Esophagus (tissue), 2 donors: Measurements from ENCODE around the gene FGGY. TPM values are rescaled to one million over a fixed set of nuclear protein-coding genes. Genes with fewer than 3 reads are reported as not detected.
"Not testable (repeated sequence)": the region's sequence is repeated elsewhere in the genome, so short reads cannot be mapped to it uniquely, and the experiment has no call there.

ENCODE experiments used
- H3K27ac ChIP-seq, 2 donors: one replicate each; pipeline ENCODE4 v1.5.1; 2013; ENCODE audit warnings: low read depth in 2 of 2, mild to moderate bottlenecking in 2 of 2, inconsistent platforms in 1 of 2, low read length in 1 of 2, moderate library complexity in 1 of 2
- H3K27me3 ChIP-seq, 2 donors: one replicate each; pipeline ENCODE4 v1.6.1; 2013; ENCODE audit warnings: low read length in 2 of 2, control low read depth in 1 of 2, mild to moderate bottlenecking in 1 of 2; ENCODE audit not compliant: insufficient read depth in 2 of 2, control insufficient read depth in 1 of 2
- H3K36me3 ChIP-seq, 2 donors: one replicate each; pipeline ENCODE4 v1.6.1; 2013; ENCODE audit warnings: low read length in 1 of 2; ENCODE audit not compliant: control insufficient read depth in 2 of 2, insufficient read depth in 2 of 2
- H3K4me1 ChIP-seq, 2 donors: one replicate each; pipeline ENCODE4 v1.6.1; 2013; ENCODE audit warnings: low read length in 1 of 2; ENCODE audit not compliant: control insufficient read depth in 2 of 2, insufficient read depth in 2 of 2
- H3K4me3 ChIP-seq, 2 donors: one replicate each; pipeline ENCODE4 v1.5.1; 2013; ENCODE audit warnings: low read length in 2 of 2, mild to moderate bottlenecking in 2 of 2, low read depth in 1 of 2, moderate library complexity in 1 of 2
- H3K9me3 ChIP-seq, 2 donors: one replicate each; pipeline ENCODE4 v1.6.1; 2013; ENCODE audit warnings: mild to moderate bottlenecking in 2 of 2, low read depth in 1 of 2, low read length in 1 of 2, moderate library complexity in 1 of 2; ENCODE audit not compliant: control insufficient read depth in 2 of 2, insufficient read depth in 1 of 2
- WGBS, 2 donors: extraction: QIAGEN DNeasy Blood & Tissue Kit; methylation state at CpG; one replicate each; pipeline ENCODE4 v1.1.7; 2013; 5-methylcytosine and 5-hydroxymethylcytosine counted together
- polyA plus RNA-seq, 2 donors: library from polyadenylated mRNA; stranded (reverse); fragments of 200-250 nt; gene quantifications; one replicate each; pipeline ENCODE4 v1.2.3, GENCODE V29; 2013
- donor health status: healthy with polysubstance abuse.
- donor health status: Bipolar disorder and iron deficiency.

The FGGY gene, protein sequence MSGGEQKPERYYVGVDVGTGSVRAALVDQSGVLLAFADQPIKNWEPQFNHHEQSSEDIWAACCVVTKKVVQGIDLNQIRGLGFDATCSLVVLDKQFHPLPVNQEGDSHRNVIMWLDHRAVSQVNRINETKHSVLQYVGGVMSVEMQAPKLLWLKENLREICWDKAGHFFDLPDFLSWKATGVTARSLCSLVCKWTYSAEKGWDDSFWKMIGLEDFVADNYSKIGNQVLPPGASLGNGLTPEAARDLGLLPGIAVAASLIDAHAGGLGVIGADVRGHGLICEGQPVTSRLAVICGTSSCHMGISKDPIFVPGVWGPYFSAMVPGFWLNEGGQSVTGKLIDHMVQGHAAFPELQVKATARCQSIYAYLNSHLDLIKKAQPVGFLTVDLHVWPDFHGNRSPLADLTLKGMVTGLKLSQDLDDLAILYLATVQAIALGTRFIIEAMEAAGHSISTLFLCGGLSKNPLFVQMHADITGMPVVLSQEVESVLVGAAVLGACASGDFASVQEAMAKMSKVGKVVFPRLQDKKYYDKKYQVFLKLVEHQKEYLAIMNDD
- polyA plus RNA-seq, result 1 to 10 TPM; 2.4 to 4.4 TPM

DNA sequence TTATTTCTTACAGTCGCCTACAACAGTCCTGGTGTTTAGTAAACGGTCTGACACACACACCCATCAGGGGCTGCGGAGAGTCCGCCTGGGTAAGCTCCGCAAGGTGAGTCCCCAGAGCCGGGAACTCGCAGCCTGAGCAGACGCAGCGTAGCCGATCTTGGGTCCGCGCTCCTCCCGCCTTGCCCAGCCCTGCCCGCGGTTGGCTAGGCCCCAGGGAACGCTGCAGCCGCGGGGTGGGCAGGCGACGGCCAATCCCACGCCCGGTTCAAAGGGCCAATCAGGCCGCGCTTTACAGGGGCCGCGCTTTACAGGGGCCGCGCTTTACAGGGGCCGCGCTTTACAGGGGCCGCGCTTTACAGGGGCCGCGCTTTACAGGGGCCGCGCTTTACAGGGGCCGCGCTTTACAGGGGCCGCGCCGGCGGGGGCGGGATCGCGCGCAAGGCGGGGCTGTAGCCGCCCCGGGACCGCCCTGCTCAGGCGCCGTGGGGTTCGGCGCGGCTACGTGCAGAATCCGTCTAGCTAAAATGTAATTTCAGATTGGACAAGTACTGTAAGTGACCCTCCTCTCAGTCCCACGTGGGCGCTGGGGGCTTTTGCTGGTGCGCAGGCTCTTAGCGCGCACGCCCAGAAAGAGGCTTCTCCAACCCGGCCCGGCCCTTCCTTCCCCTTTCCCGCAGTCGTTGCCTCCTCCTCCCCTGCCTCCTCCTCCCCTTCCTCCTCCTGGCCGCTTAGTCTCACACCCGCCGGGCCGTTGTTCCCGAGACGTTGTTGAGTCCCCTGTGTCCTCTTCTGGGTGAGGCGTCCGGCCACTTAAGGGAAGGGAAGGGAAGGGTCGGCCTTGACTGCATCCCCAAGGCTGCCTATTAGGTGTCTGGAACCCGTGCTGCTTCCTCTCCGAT lies at the start of gene FGGY:
FGGY (plus strand) TSS at position 737 of the 899 bp plus-strand sequence. CDS start 24,456 bp downstream, outside the sequence.
- WGBS, 2 donors, result 0% methylated on average over 74 to 78 of the region's 78 CpGs

DNA sequence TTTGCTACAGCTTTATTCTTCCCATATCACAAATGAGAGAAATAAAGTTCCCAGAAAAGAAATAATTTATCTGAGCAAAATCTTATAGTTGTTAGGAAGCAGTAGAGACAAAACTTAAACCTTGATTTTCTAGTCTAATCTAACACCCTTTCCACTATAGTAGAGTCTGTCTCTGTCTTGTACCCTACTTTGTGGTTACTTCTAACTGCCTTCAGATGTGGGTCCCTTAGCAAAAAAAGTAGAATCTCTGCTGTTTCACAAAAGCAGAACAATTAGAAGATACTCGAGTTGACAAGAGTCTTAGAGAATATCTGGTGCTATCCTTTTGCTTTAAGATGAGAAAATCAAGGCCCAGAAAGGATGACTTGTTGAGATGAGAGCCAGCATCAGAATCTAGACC lies 48.1 kb upstream of the FGGY start:
- Histone ChIP-seq H3K9me3 (no peaks in the 10 kb centered on the region), H3K27ac (peak overlapping the region in 1 of 2 donors; percentile 39), H3K36me3 (no peaks in the 10 kb centered on the region), H3K4me1 (no peaks in the 10 kb centered on the region), H3K4me3 (no peak overlapping the region), H3K27me3 (no peaks in the 10 kb centered on the region)
- 33 to 65% methylated on average over 1 of the region's 1 CpG for WGBS, 2 donors

More for the DNA sequence above, at the start of gene FGGY:
- peak within 1 kb of the TSS; percentile 54 to 59 for H3K4me3 ChIP-seq
- no peaks in the 10 kb centered on the region for H3K4me1 ChIP-seq
- H3K9me3 ChIP-seq, result no peaks in the 10 kb centered on the region
- no peaks in the 10 kb centered on the region for H3K27me3 ChIP-seq
- no peaks in the 10 kb centered on the region for H3K36me3 ChIP-seq
- peak within 1 kb of the TSS; percentile 99 for H3K27ac ChIP-seq

DNA sequence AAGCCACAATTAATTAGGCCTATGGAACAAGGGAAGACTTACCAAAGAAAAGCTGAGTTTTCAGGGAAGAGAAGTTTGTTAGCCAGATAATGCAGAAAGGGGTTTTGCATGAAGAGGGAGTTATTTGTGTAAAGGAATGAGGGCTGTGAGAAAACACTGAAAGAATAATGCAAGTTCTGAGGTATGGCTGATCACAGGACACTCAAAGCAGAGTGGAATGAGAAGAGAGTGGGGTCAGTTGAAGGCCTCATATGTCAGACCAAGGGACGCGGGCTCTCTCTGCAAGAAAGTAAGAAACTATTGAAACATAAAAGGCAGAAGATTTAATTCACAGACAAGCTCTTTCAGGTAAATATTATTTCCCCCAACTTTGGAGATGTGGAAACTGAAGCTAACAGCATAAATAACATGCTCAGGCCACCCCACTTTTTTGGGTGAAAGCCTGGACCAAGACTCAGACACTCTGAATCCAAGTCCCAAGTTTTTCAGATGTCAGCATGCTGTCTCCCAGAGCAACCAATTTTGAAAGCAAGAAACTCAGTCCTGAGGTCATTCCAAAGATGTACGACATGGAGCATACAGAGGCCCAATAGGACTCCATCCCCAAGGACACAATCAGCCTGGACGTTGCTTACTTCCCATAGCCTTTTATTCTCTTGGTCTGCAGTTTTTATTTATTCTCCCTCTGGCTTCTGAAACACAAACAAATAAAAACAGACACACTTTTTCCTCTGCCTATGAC lies 47.3 kb upstream of the FGGY start:
- no peaks in the 10 kb centered on the region for H3K4me1 ChIP-seq
- no peak overlapping the region for H3K4me3 ChIP-seq
- H3K36me3 ChIP-seq, result no peaks in the 10 kb centered on the region
- H3K27ac ChIP-seq, result no peak overlapping the region
- no peaks in the 10 kb centered on the region for H3K9me3 ChIP-seq
- 76 to 81% methylated on average over 4 of the region's 4 CpGs for WGBS, 2 donors
- no peaks in the 10 kb centered on the region for H3K27me3 ChIP-seq

DNA sequence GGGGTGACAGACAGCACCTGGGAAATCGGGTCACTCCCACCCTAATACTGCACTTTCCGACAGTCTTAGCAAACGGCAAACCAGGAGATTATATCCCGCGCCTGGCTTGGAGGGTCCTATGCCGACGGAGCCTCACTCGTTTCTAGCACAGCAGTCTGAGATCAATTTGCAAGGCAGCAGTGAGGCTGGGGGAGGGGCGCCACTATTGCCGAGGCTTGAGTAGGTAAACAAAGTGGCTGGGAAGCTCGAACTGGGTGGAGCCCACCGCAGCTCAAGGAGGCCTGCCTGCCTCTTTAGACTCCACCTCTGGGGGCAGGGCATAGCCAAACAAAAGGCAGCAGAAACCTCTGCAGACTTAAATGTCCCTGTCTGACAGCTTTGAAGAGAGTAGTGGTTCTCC lies 45.8 kb upstream of the FGGY start:
- not testable (repeated sequence) for H3K9me3 ChIP-seq, H3K4me3 ChIP-seq, H3K27ac ChIP-seq, H3K4me1 ChIP-seq, H3K36me3 ChIP-seq, H3K27me3 ChIP-seq
- WGBS, 2 donors, result 81 to 83% methylated on average over 12 of the region's 12 CpGs

DNA sequence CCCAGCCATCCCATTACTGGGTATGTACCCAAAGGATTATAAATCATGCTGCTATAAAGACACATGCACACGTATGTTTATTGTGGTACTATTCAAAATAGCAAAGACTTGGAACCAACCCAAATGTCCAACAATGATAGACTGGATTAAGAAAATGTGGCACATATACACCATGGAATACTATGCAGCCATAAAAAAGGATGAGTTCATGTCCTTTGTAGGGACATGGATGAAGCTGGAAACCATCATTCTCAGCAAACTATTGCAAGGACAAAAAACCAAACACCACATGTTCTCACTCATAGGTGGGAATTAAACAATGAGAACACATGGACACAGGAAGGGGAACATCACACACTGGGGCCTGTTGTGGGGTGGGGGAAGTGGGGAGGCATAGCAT lies 40.5 kb upstream of the FGGY start:
- not testable (repeated sequence) for H3K4me3 ChIP-seq, H3K36me3 ChIP-seq, H3K27me3 ChIP-seq, H3K27ac ChIP-seq, H3K4me1 ChIP-seq, H3K9me3 ChIP-seq
- WGBS, 2 donors, result 86 to 95% methylated on average over 1 of the region's 1 CpG

DNA sequence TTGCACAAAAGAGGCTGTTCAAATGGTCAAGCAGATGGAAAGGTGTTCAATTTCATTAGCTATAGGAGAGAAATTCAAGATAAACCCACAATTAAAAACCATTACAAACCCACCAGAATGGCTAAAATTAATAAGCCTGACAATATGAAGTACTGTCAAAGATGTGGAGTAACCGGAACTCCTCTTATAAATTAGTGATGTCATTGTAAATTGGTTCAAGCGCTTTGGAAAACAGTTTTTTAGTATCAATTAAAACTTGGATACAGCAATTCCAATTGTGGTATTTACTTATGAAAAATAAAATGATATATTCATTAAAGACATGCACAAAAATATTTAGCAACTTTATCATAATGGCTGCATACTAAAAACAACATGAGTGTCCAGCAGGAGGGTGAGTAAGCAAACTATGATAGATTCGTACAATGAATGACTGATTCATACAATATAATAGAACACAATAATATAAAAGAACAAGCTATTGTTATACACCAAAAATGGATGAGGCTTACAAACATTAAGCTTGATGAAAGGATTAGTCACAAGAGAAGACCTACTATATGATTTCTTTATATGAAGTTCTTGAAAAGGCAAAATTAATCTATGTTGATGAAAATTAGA lies 38.4 kb upstream of the FGGY start:
- Histone ChIP-seq H3K9me3 (no peaks in the 10 kb centered on the region), H3K36me3 (no peaks in the 10 kb centered on the region), H3K4me1 (no peaks in the 10 kb centered on the region), H3K27me3 (no peaks in the 10 kb centered on the region), H3K27ac (no peak overlapping the region), H3K4me3 (no peak overlapping the region)
- WGBS, 2 donors, result 85 to 89% methylated on average over 3 of the region's 3 CpGs

DNA sequence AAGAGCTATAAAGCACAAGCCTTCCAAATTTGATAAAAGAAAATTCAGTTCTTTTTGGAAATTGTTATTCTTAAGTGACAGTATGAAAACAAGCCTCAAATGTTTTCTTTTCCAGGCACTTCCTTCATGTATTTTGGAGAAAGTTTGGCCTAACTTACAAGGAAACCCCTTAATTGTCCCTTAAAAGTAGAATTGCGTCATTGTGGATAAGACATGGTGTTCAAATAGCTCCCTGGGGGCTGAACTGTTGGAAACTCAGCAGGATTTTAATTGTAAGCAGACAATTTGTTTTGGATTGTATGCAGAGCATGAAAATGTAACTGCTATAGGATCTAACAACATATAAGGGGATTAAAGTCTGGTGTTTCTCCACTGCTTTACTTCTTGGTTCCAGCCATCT lies 35.4 kb upstream of the FGGY start:
- H3K27ac ChIP-seq, result no peak overlapping the region
- no peaks in the 10 kb centered on the region for H3K27me3 ChIP-seq
- H3K4me1 ChIP-seq, result no peaks in the 10 kb centered on the region
- no peaks in the 10 kb centered on the region for H3K9me3 ChIP-seq
- no peaks in the 10 kb centered on the region for H3K36me3 ChIP-seq
- H3K4me3 ChIP-seq, result no peak overlapping the region
- 65 to 88% methylated on average over 1 of the region's 1 CpG for WGBS, 2 donors

DNA sequence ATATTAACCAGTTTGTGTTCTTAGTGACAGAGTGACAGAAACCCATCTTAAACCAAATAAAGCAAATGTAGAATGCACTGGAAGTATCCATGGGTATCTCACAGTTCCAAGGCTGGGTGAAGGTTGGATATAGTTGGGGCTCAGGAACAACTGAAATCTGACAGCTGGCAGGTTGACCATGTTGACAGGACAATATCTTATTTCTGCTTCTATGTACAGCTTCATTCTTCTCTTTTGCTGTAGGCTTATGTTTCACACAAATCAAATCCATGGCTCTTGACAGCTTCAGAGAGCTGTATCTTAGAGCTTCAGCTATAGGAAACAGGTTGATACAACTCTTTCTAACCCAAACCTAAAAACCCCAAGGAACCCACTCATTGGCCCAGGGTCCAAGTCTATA lies 34.3 kb upstream of the FGGY start:
- H3K27me3 ChIP-seq, result no peaks in the 10 kb centered on the region
- H3K4me1 ChIP-seq, result no peaks in the 10 kb centered on the region
- no peaks in the 10 kb centered on the region for H3K36me3 ChIP-seq
- no peaks in the 10 kb centered on the region for H3K9me3 ChIP-seq
- no peak overlapping the region for H3K4me3 ChIP-seq
- H3K27ac ChIP-seq, result no peak overlapping the region

DNA sequence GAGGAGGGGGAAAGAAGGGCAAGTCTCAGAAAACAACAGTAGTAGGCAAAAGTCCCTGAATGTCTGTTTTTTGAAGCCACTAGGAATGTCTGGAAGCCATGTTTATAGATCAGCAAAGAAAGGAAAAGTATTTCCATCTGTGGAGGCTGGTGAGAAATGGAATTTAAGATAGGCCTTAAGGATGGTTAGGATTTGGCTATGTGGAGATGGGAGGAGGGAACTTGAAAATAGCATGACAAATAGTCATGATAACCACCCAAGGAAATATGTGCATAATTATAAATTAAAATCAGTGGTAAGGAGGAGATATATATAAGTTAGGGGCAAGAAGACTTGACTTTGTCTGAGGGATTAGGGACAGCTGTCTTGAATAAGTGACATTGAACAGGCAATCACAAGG lies 33.8 kb upstream of the FGGY start:
- Histone ChIP-seq H3K36me3 (no peaks in the 10 kb centered on the region), H3K4me3 (no peak overlapping the region), H3K9me3 (no peaks in the 10 kb centered on the region), H3K27me3 (no peaks in the 10 kb centered on the region), H3K4me1 (no peaks in the 10 kb centered on the region), H3K27ac (no peak overlapping the region)
